ENCODE data around the gene INF2.

DNA sequence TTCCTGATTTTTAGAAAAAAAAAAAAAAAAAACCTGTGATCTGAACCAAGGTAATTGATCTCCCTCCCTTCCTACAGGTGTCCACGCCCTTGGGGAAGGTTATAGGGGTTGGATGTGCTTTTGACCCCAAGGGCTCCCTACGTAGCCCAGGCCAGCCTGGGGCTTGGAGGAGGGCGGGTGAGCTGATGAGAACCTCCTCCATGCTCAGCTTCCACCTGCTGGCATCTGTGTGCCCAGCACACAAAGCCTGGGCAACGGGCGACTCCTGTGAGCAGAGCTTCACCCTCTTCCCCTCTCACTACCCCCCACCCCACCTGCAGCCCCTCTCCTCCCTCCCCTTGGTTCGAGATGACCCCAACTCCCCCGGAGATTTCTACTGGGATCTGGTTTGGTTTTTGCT is 25.3 kb upstream of the INF2 start:
- no peak for TF ChIP-seq RARB (CRISPR knock-in tag; IDR thresholded peaks at IDR 0.05)
- TF ChIP-seq, protein P1, sequence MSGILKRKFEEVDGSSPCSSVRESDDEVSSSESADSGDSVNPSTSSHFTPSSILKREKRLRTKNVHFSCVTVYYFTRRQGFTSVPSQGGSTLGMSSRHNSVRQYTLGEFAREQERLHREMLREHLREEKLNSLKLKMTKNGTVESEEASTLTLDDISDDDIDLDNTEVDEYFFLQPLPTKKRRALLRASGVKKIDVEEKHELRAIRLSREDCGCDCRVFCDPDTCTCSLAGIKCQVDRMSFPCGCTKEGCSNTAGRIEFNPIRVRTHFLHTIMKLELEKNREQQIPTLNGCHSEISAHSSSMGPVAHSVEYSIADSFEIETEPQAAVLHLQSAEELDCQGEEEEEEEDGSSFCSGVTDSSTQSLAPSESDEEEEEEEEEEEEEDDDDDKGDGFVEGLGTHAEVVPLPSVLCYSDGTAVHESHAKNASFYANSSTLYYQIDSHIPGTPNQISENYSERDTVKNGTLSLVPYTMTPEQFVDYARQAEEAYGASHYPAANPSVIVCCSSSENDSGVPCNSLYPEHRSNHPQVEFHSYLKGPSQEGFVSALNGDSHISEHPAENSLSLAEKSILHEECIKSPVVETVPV (CRISPR knock-in tag; IDR thresholded peaks at IDR 0.05), result no peak
- no peak for TF ChIP-seq ZNF565 (CRISPR knock-in tag; conservative IDR thresholded peaks at IDR 0.05; ENCODE audit: low read depth)
- TF ChIP-seq ZFP3 (CRISPR knock-in tag; IDR thresholded peaks at IDR 0.05), result no peak
- TF ChIP-seq, protein P2, sequence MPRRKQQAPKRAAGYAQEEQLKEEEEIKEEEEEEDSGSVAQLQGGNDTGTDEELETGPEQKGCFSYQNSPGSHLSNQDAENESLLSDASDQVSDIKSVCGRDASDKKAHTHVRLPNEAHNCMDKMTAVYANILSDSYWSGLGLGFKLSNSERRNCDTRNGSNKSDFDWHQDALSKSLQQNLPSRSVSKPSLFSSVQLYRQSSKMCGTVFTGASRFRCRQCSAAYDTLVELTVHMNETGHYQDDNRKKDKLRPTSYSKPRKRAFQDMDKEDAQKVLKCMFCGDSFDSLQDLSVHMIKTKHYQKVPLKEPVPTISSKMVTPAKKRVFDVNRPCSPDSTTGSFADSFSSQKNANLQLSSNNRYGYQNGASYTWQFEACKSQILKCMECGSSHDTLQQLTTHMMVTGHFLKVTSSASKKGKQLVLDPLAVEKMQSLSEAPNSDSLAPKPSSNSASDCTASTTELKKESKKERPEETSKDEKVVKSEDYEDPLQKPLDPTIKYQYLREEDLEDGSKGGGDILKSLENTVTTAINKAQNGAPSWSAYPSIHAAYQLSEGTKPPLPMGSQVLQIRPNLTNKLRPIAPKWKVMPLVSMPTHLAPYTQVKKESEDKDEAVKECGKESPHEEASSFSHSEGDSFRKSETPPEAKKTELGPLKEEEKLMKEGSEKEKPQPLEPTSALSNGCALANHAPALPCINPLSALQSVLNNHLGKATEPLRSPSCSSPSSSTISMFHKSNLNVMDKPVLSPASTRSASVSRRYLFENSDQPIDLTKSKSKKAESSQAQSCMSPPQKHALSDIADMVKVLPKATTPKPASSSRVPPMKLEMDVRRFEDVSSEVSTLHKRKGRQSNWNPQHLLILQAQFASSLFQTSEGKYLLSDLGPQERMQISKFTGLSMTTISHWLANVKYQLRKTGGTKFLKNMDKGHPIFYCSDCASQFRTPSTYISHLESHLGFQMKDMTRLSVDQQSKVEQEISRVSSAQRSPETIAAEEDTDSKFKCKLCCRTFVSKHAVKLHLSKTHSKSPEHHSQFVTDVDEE (CRISPR knock-in tag; IDR thresholded peaks at IDR 0.05), result no peak

Measured in SK-N-SH treated with all-trans-retinoic acid at 6 μM for 48 hours (cell line).